ENCODE data around the gene LIMK1.

Gene LIMK1

GRCh38 chr7:74047804-74048380, 35.7 kb upstream of the LIMK1 start:
- Histone ChIP-seq H3K4me3 (ENCODE audit: low read depth in 1 of 2, low read length in 1 of 2) (no peak overlapping the region), H3K9me3 (no peaks in the 10 kb centered on the region), H3K4me1 (ENCODE audit: control insufficient read depth in 1 of 2, insufficient read depth in 1 of 2, low read depth in 1 of 2, low read length in 1 of 2) (no peaks in the 10 kb centered on the region), H3K27ac (no peak overlapping the region), H3K27me3 (no peaks in the 10 kb centered on the region), H3K36me3 (no peaks in the 10 kb centered on the region)
- no peak for TF ChIP-seq CTCF (IDR thresholded peaks at IDR 0.05)

GRCh38 chr7:74048999-74049599, 34.5 kb upstream of the LIMK1 start:
- TF ChIP-seq CTCF (IDR thresholded peaks at IDR 0.05): no peak
- no peaks in the 10 kb centered on the region for H3K9me3 ChIP-seq
- no peaks in the 10 kb centered on the region for H3K36me3 ChIP-seq
- no peak overlapping the region for H3K4me3 ChIP-seq (ENCODE audit: low read depth in 1 of 2, low read length in 1 of 2)
- no peaks in the 10 kb centered on the region for H3K27me3 ChIP-seq
- H3K4me1 ChIP-seq (ENCODE audit: control insufficient read depth in 1 of 2, insufficient read depth in 1 of 2, low read depth in 1 of 2, low read length in 1 of 2): no peaks in the 10 kb centered on the region
- H3K27ac ChIP-seq: no peak overlapping the region

GRCh38 chr7:74049997-74050798, 33.4 kb upstream of the LIMK1 start:
- Histone ChIP-seq H3K4me1 (ENCODE audit: control insufficient read depth in 1 of 2, insufficient read depth in 1 of 2, low read depth in 1 of 2, low read length in 1 of 2) (no peaks in the 10 kb centered on the region), H3K27ac (no peak overlapping the region), H3K27me3 (no peaks in the 10 kb centered on the region), H3K9me3 (no peaks in the 10 kb centered on the region), H3K36me3 (no peaks in the 10 kb centered on the region), H3K4me3 (ENCODE audit: low read depth in 1 of 2, low read length in 1 of 2) (no peak overlapping the region)
- no peak for TF ChIP-seq CTCF (IDR thresholded peaks at IDR 0.05)

GRCh38 chr7:74051193-74051592, 32.4 kb upstream of the LIMK1 start:
- TF ChIP-seq CTCF (IDR thresholded peaks at IDR 0.05): no peak
- Histone ChIP-seq H3K36me3 (no peaks in the 10 kb centered on the region), H3K9me3 (no peaks in the 10 kb centered on the region), H3K27ac (no peak overlapping the region), H3K4me1 (ENCODE audit: control insufficient read depth in 1 of 2, insufficient read depth in 1 of 2, low read depth in 1 of 2, low read length in 1 of 2) (no peaks in the 10 kb centered on the region), H3K27me3 (no peaks in the 10 kb centered on the region), H3K4me3 (ENCODE audit: low read depth in 1 of 2, low read length in 1 of 2) (no peak overlapping the region)

GRCh38 chr7:74051629-74052410, 31.8 kb upstream of the LIMK1 start:
- H3K4me3 ChIP-seq (ENCODE audit: low read depth in 1 of 2, low read length in 1 of 2): no peak overlapping the region
- H3K9me3 ChIP-seq: no peaks in the 10 kb centered on the region
- H3K4me1 ChIP-seq (ENCODE audit: control insufficient read depth in 1 of 2, insufficient read depth in 1 of 2, low read depth in 1 of 2, low read length in 1 of 2): no peaks in the 10 kb centered on the region
- no peaks in the 10 kb centered on the region for H3K27me3 ChIP-seq
- H3K27ac ChIP-seq: no peak overlapping the region
- TF ChIP-seq CTCF (IDR thresholded peaks at IDR 0.05): no peak
- no peaks in the 10 kb centered on the region for H3K36me3 ChIP-seq

Data from neutrophil (primary cell).